IMR-90 (cell line): ENCODE results near the gene KRT6B. TPM values are rescaled to one million over a fixed set of nuclear protein-coding genes. Genes with fewer than 3 reads are reported as not detected.

Experiments used
- ATAC-seq: fragments of 200-7000 bp; cut with Tn5 transposase; 2 replicates; pipeline ENCODE4 v1.9.1; 2020; ENCODE audit warnings: low read depth, mild to moderate bottlenecking, moderate library complexity
- BruUV-seq: library from RNA; stranded (reverse); fragments of 400-500 nt; replicated peaks from 2 replicates; lab custom pipeline; 2021; lab: Mats Ljungman, UMichigan
- CTCF ChIA-PET: fragments of 300-600 bp; formaldehyde crosslinking; extraction: SDS; loops from one replicate; lab custom pipeline; 2021; ENCODE audit warnings: antibody characterized with exemption; lab: Yijun Ruan, JAX
- POLR2A ChIA-PET: fragments of 300-600 bp; sonication (Branson Sonifier 250); formaldehyde crosslinking; loops from one replicate; lab custom pipeline; 2022; ENCODE audit warnings: antibody characterized with exemption; ENCODE audit not compliant: unreplicated experiment; lab: Charles Lee
- DNase-seq: peaks from one replicate; pipeline ENCODE4 v3.0.0; 2013
- H2AFZ ChIP-seq: replicated peaks from 2 replicates; pipeline ENCODE3; 2013; ENCODE audit warnings: low read length, mild to moderate bottlenecking; ENCODE audit not compliant: poor library complexity
- H2AK5ac ChIP-seq: 2 replicates; pipeline ENCODE4 v1.6.1; 2013; ENCODE audit warnings: low read depth, low read length, inconsistent platforms
- H2AK9ac ChIP-seq: replicated peaks from 2 replicates; pipeline ENCODE3; 2013; ENCODE audit warnings: mild to moderate bottlenecking, low read depth, low read length, moderate library complexity; ENCODE audit not compliant: poor library complexity
- H2BK120ac ChIP-seq: 2 replicates; pipeline ENCODE4 v1.6.1; 2013; ENCODE audit warnings: low read depth, low read length, inconsistent platforms
- H2BK15ac ChIP-seq: 3 replicates; pipeline ENCODE4 v1.6.1; 2013; ENCODE audit warnings: low read depth, low read length, inconsistent platforms
- H2BK20ac ChIP-seq: 2 replicates; pipeline ENCODE4 v1.6.1; 2013; ENCODE audit warnings: low read depth, mild to moderate bottlenecking, inconsistent platforms, low read length, moderate library complexity
- H2BK5ac ChIP-seq: 2 replicates; pipeline ENCODE4 v1.6.1; 2013; ENCODE audit warnings: mild to moderate bottlenecking, low read depth, low read length, inconsistent platforms; ENCODE audit not compliant: poor library complexity, severe bottlenecking
- H3K14ac ChIP-seq: replicated peaks from 2 replicates; pipeline ENCODE4 v1.6.1; 2013; ENCODE audit warnings: low read depth, low read length, inconsistent platforms
- H3K18ac ChIP-seq: 2 replicates; pipeline ENCODE4 v1.6.1; 2013; ENCODE audit warnings: low read depth, low read length, control low read depth
- H3K23ac ChIP-seq: 2 replicates; pipeline ENCODE4 v1.6.1; 2013; ENCODE audit warnings: low read depth, low read length, inconsistent platforms
- H3K27ac ChIP-seq: 2 replicates; pipeline ENCODE4 v1.5.1; 2013; ENCODE audit warnings: mild to moderate bottlenecking, control low read depth, low read length; ENCODE audit not compliant: insufficient read depth
- H3K27me3 ChIP-seq: 2 replicates; pipeline ENCODE4 v1.6.1; 2013; ENCODE audit warnings: low read length; ENCODE audit not compliant: control insufficient read depth, insufficient read depth
- H3K36me3 ChIP-seq: 2 replicates; pipeline ENCODE4 v1.6.1; 2013; ENCODE audit warnings: low read length, mixed read lengths; ENCODE audit not compliant: control insufficient read depth, insufficient read depth
- H3K4ac ChIP-seq: 2 replicates; pipeline ENCODE4 v1.6.1; 2013; ENCODE audit warnings: low read depth, low read length, inconsistent platforms
- H3K4me1 ChIP-seq: 2 replicates; pipeline ENCODE4 v1.6.1; 2013; ENCODE audit warnings: low read length, mixed read lengths; ENCODE audit not compliant: control insufficient read depth, insufficient read depth
- H3K4me2 ChIP-seq: 2 replicates; pipeline ENCODE4 v1.6.1; 2013; ENCODE audit warnings: low read depth, mild to moderate bottlenecking, control low read depth, low read length, moderate library complexity
- H3K4me3 ChIP-seq: 2 replicates; pipeline ENCODE4 v1.5.1; 2013; ENCODE audit warnings: low read depth, mild to moderate bottlenecking, control low read depth, low read length, moderate library complexity; ENCODE audit not compliant: insufficient read depth
- H3K56ac ChIP-seq: 2 replicates; pipeline ENCODE4 v1.6.1; 2013; ENCODE audit warnings: low read length, inconsistent platforms; ENCODE audit not compliant: insufficient read depth; ENCODE audit errors: extremely low read depth
- H3K79me1 ChIP-seq, 2 experiments: 2 replicates each; pipeline ENCODE4 v1.6.1; 2013; ENCODE audit warnings: low read length in 2 of 2, inconsistent platforms in 1 of 2, low read depth in 1 of 2
- H3K9ac ChIP-seq: 2 replicates; pipeline ENCODE4 v1.6.1; 2013; ENCODE audit warnings: low read depth, low read length, control low read depth
- H3K9me1 ChIP-seq: 2 replicates; pipeline ENCODE4 v1.6.1; 2013; ENCODE audit warnings: low read length, inconsistent platforms; ENCODE audit not compliant: insufficient read depth
- H3K9me3 ChIP-seq: 2 replicates; pipeline ENCODE4 v1.6.1; 2013; ENCODE audit warnings: low read length; ENCODE audit not compliant: control insufficient read depth, insufficient read depth
- H4K20me1 ChIP-seq: 2 replicates; pipeline ENCODE4 v1.6.1; 2013; ENCODE audit warnings: low read length, inconsistent platforms; ENCODE audit not compliant: insufficient read depth
- H4K5ac ChIP-seq: 2 replicates; pipeline ENCODE4 v1.6.1; 2013; ENCODE audit warnings: mild to moderate bottlenecking, low read depth, low read length, control low read depth
- H4K8ac ChIP-seq, 2 experiments: 2 replicates each; pipeline ENCODE4 v1.6.1; 2013; ENCODE audit warnings: low read depth in 2 of 2, low read length in 2 of 2, control low read depth in 1 of 2, inconsistent platforms in 1 of 2
- H4K91ac ChIP-seq: 2 replicates; pipeline ENCODE4 v1.6.1; 2013; ENCODE audit warnings: low read depth, low read length, inconsistent platforms; ENCODE audit not compliant: insufficient read depth
- BHLHE40 ChIP-seq: fragments of 150-350 bp; IDR thresholded peaks from 2 replicates; pipeline ENCODE4 v1.6.1; 2016; ENCODE audit warnings: mild to moderate bottlenecking, low read depth, low read length
- CEBPB ChIP-seq: IDR thresholded peaks from 2 replicates; pipeline ENCODE4 v1.6.1; 2012; ENCODE audit warnings: low read depth, low read length, improper control_type of control experiment
- CHD1 ChIP-seq: IDR thresholded peaks from 2 replicates; pipeline ENCODE4 v1.6.1; 2012; ENCODE audit warnings: low read depth, low read length, improper control_type of control experiment
- CTCF ChIP-seq: conservative IDR thresholded peaks from 2 replicates; pipeline ENCODE4 v1.5.1; 2012; ENCODE audit warnings: mild to moderate bottlenecking, low read depth, low read length, improper control_type of control experiment
- FOS ChIP-seq: fragments of 150-350 bp; IDR thresholded peaks from 2 replicates; pipeline ENCODE4 v1.6.1; 2016; ENCODE audit warnings: low read depth, low read length
- MAFK ChIP-seq: IDR thresholded peaks from 2 replicates; pipeline ENCODE4 v1.6.1; 2012; ENCODE audit warnings: low read depth, low read length, improper control_type of control experiment
- MXI1 ChIP-seq: IDR thresholded peaks from 2 replicates; pipeline ENCODE4 v1.6.1; 2012; ENCODE audit warnings: low read depth, mild to moderate bottlenecking, low read length, moderate library complexity, borderline replicate concordance
- NFE2L2 ChIP-seq: fragments of 150-350 bp; IDR thresholded peaks from 2 replicates; pipeline ENCODE4 v1.6.1; 2016; ENCODE audit warnings: low read depth, mild to moderate bottlenecking, low read length
- POLR2A ChIP-seq: IDR thresholded peaks from 2 replicates; pipeline ENCODE4 v1.6.1; 2012; ENCODE audit warnings: mild to moderate bottlenecking, low read depth, low read length
- RAD21 ChIP-seq: IDR thresholded peaks from 2 replicates; pipeline ENCODE4 v1.6.1; 2012; ENCODE audit warnings: low read length, improper control_type of control experiment
- RCOR1 ChIP-seq: IDR thresholded peaks from 2 replicates; pipeline ENCODE4 v1.6.1; 2012; ENCODE audit warnings: mild to moderate bottlenecking, low read length, improper control_type of control experiment; ENCODE audit not compliant: insufficient replicate concordance
- RFX5 ChIP-seq: IDR thresholded peaks from 2 replicates; pipeline ENCODE4 v1.8.0; 2012; ENCODE audit warnings: low read depth, mild to moderate bottlenecking, low read length, moderate library complexity
- SMC3 ChIP-seq: fragments of 150-350 bp; IDR thresholded peaks from 2 replicates; pipeline ENCODE4 v1.6.1; 2016; ENCODE audit warnings: low read depth, mild to moderate bottlenecking, antibody characterized with exemption, low read length, moderate library complexity
- WGBS, 2 experiments: methylation state at CpG; one replicate each; pipeline versions ENCODE4 v1.1.5 to v1.1.7; 2013; ENCODE audit warnings: missing lambda C conversion rate in 2 of 2; ENCODE audit not compliant: insufficient read length in 1 of 2; ENCODE audit errors: extremely low coverage in 2 of 2; 5-methylcytosine and 5-hydroxymethylcytosine counted together
- dilution Hi-C: fragments of 300-500 bp; cut with HindIII; formaldehyde crosslinking; loops from one replicate; pipeline ENCODE4 v1.14.3; 2018; ENCODE audit warnings: low sequenced_read_pairs; ENCODE audit not compliant: unreplicated experiment
- in situ Hi-C: fragments of 300-500 bp; cut with MboI; formaldehyde crosslinking; loops from 3 replicates; pipeline ENCODE4 v1.14.3; 2019; ENCODE audit warnings: low sequenced_read_pairs, inconsistent platforms, mixed read lengths
- intact Hi-C: fragments of 100-400 bp; cut with micrococcal nuclease; formaldehyde crosslinking; loops from 2 replicates; pipeline ENCODE4 v1.10.0; 2022
- polyA plus RNA-seq, 3 experiments: library from polyadenylated mRNA; depleted of rRNA; stranded (reverse); fragments of >200 nt; gene quantifications; 2 replicates each; pipeline ENCODE4 v1.2.3, GENCODE V29; 2012; ENCODE audit warnings: low replicate concordance in 1 of 3
- total RNA-seq: library from RNA; depleted of rRNA; stranded (reverse); fragments of >200 nt; gene quantifications from 2 replicates; pipeline ENCODE4 v1.2.3, GENCODE V29; 2012
- TF ChIP-seq, protein P1 (sequence below): fragments of 150-350 bp; IDR thresholded peaks from 2 replicates; pipeline ENCODE4 v1.6.1; 2016; ENCODE audit warnings: low read depth, mild to moderate bottlenecking, low read length, moderate library complexity, borderline replicate concordance
- TF ChIP-seq, protein P2 (sequence below): fragments of 150-350 bp; IDR thresholded peaks from 2 replicates; pipeline ENCODE4 v1.6.1; 2017; ENCODE audit warnings: mild to moderate bottlenecking, antibody characterized with exemption, low read length, low read depth

The KRT6B gene
- total and polyA plus RNA-seq, 2 of the 4 experiments (the other 2 are of a cell fraction): not detected

GRCh38 chr12:52407918-52408317 is 44.0 kb downstream of the KRT6B start:
- Histone ChIP-seq H4K8ac (no peak overlapping the region), H3K4ac (no peak overlapping the region), H3K4me2 (no peak overlapping the region), H3K4me1 (no peaks in the 10 kb centered on the region), H2BK20ac (no peak overlapping the region), H3K36me3 (no peaks in the 10 kb centered on the region), H3K27me3 (peaks cover 40% of the 10 kb centered on the region), H3K9ac (no peak overlapping the region), H2AK5ac (no peak overlapping the region), H3K56ac (no peak overlapping the region), H3K79me1 (no peaks in the 10 kb centered on the region), H3K18ac (no peak overlapping the region), H3K9me3 (no peaks in the 10 kb centered on the region), H2BK15ac (no peak overlapping the region), H4K5ac (no peak overlapping the region), H2BK5ac (no peak overlapping the region), H3K27ac (no peak overlapping the region), H3K23ac (no peak overlapping the region), H2BK120ac (no peak overlapping the region), H3K4me3 (no peak overlapping the region), H2AFZ (no peak overlapping the region), H3K9me1 (no peaks in the 10 kb centered on the region), H4K91ac (no peak overlapping the region), H4K20me1 (no peaks in the 10 kb centered on the region), H3K14ac (no peak overlapping the region), H2AK9ac (no peak overlapping the region)
- POLR2A ChIA-PET: no interaction called here
- dilution Hi-C loops: no loop called here
- TF ChIP-seq FOS: no peak
- TF ChIP-seq NFE2L2: no peak
- no peak for TF ChIP-seq CTCF
- TF ChIP-seq RCOR1: no peak
- TF ChIP-seq SMC3: no peak
- no peak for TF ChIP-seq RFX5
- TF ChIP-seq, protein P1, sequence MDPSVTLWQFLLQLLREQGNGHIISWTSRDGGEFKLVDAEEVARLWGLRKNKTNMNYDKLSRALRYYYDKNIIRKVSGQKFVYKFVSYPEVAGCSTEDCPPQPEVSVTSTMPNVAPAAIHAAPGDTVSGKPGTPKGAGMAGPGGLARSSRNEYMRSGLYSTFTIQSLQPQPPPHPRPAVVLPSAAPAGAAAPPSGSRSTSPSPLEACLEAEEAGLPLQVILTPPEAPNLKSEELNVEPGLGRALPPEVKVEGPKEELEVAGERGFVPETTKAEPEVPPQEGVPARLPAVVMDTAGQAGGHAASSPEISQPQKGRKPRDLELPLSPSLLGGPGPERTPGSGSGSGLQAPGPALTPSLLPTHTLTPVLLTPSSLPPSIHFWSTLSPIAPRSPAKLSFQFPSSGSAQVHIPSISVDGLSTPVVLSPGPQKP: no peak
- TF ChIP-seq CHD1: no peak
- no peak for TF ChIP-seq MAFK
- TF ChIP-seq, protein P2, sequence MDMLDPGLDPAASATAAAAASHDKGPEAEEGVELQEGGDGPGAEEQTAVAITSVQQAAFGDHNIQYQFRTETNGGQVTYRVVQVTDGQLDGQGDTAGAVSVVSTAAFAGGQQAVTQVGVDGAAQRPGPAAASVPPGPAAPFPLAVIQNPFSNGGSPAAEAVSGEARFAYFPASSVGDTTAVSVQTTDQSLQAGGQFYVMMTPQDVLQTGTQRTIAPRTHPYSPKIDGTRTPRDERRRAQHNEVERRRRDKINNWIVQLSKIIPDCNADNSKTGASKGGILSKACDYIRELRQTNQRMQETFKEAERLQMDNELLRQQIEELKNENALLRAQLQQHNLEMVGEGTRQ: no peak
- TF ChIP-seq BHLHE40: no peak
- no peak for TF ChIP-seq MXI1
- TF ChIP-seq RAD21: no peak
- no peak for TF ChIP-seq POLR2A
- no peak for TF ChIP-seq CEBPB
- in situ Hi-C loops: no loop called here
- CTCF ChIA-PET: no interaction called here
- BruUV-seq: no TSS peak
- intact Hi-C loops: no loop called here
- no peak for DNase-seq
- 50% methylated on average over 2 of the region's 5 CpGs; no CpG with 5 or more reads in 1 of the 2 experiments for WGBS, 2 experiments
- no peak for ATAC-seq
